GM12878 (cell line): Measurements from ENCODE around the gene GEMIN2.
"Not testable (repeated sequence)": the region's sequence is repeated elsewhere in the genome, so short reads cannot be mapped to it uniquely, and the experiment has no call there.

Source experiments
- CTCF ChIP-seq, 3 experiments: IDR thresholded peaks in 2 of 3; conservative IDR thresholded peaks in 1 of 3; 2 replicates each; pipeline ENCODE4 v1.5.1; 2011; ENCODE audit warnings: low read depth in 3 of 3, low read length in 3 of 3, mild to moderate bottlenecking in 3 of 3, control low read depth in 2 of 3, moderate library complexity in 2 of 3, inconsistent platforms in 1 of 3, mixed read lengths in 1 of 3; ENCODE audit not compliant: control insufficient read depth in 2 of 3, insufficient read depth in 1 of 3; ENCODE audit errors: extremely low read depth in 1 of 3
- HDAC6 ChIP-seq: fragments of 200-600 bp; sonication (generic); IDR thresholded peaks from one replicate; pipeline ENCODE4 v1.8.0; 2017; ENCODE audit warnings: antibody characterized with exemption; ENCODE audit not compliant: unreplicated experiment
- RAD21 ChIP-seq: IDR thresholded peaks from 2 replicates; pipeline ENCODE4 v1.6.1; 2011; ENCODE audit warnings: mild to moderate bottlenecking, low read depth, low read length, moderate library complexity; ENCODE audit not compliant: insufficient read depth
- REST ChIP-seq: IDR thresholded peaks from 2 replicates; pipeline ENCODE4 v1.6.1; 2012; ENCODE audit warnings: mild to moderate bottlenecking, low read depth, low read length
- SMC3 ChIP-seq: IDR thresholded peaks from 2 replicates; pipeline ENCODE4 v1.6.1; 2011; ENCODE audit warnings: low read length, improper control_type of control experiment, borderline replicate concordance
- USF1 ChIP-seq: IDR thresholded peaks from 2 replicates; pipeline ENCODE4 v1.6.1; 2011; ENCODE audit warnings: borderline replicate concordance, low read depth, mild to moderate bottlenecking, moderate library complexity, mixed read lengths, low read length; ENCODE audit not compliant: insufficient read depth; ENCODE audit errors: extremely low read length
- ZBTB33 ChIP-seq: fragments of 450-650 bp; IDR thresholded peaks from 2 replicates; pipeline ENCODE4 v1.6.1; 2017; ENCODE audit warnings: mild to moderate bottlenecking

GRCh38 chr14:39141623-39142022 is 27.5 kb downstream of the GEMIN2 start:
- not testable (repeated sequence) for TF ChIP-seq CTCF (IDR thresholded peaks at IDR 0.05 in 2 of 3, conservative IDR thresholded peaks at IDR 0.05 in 1 of 3; ENCODE audit: control insufficient read depth in 2 of 3, extremely low read depth in 1 of 3, insufficient read depth in 1 of 3, low read depth in 3 of 3, low read length in 3 of 3); USF1; REST; SMC3; ZBTB33; RAD21; HDAC6
